ENCODE data around the gene SSR4.

DNA sequence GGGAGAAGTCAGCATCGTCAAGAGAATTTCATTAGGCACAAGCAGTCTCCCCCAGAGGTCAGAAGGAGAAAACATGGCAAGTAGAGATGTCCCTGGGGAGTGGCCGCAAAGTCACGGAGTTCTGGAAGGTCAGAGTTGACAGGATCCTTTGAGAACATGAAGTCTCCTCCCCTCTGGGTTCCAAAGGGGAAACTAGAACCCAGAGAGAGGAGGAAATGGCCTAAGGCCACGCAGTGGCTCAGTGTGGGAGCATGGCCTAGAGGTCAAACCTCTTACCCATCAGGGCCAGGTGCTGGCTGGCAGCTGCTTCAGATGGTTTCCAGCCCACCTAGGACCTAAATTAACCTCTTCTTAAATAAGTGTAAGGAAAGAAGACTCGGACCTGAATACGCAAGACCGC is 1.2 kb upstream of the SSR4 start:
- TF ChIP-seq, protein P1, sequence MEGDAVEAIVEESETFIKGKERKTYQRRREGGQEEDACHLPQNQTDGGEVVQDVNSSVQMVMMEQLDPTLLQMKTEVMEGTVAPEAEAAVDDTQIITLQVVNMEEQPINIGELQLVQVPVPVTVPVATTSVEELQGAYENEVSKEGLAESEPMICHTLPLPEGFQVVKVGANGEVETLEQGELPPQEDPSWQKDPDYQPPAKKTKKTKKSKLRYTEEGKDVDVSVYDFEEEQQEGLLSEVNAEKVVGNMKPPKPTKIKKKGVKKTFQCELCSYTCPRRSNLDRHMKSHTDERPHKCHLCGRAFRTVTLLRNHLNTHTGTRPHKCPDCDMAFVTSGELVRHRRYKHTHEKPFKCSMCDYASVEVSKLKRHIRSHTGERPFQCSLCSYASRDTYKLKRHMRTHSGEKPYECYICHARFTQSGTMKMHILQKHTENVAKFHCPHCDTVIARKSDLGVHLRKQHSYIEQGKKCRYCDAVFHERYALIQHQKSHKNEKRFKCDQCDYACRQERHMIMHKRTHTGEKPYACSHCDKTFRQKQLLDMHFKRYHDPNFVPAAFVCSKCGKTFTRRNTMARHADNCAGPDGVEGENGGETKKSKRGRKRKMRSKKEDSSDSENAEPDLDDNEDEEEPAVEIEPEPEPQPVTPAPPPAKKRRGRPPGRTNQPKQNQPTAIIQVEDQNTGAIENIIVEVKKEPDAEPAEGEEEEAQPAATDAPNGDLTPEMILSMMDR (IDR thresholded peaks at IDR 0.05): no peak
- no peak for TF ChIP-seq FOXJ3 (CRISPR knock-in tag; IDR thresholded peaks at IDR 0.05; ENCODE audit: borderline replicate concordance)
- TF ChIP-seq CREB1 (CRISPR knock-in tag; IDR thresholded peaks at IDR 0.05): no peak
- TF ChIP-seq, protein P2, sequence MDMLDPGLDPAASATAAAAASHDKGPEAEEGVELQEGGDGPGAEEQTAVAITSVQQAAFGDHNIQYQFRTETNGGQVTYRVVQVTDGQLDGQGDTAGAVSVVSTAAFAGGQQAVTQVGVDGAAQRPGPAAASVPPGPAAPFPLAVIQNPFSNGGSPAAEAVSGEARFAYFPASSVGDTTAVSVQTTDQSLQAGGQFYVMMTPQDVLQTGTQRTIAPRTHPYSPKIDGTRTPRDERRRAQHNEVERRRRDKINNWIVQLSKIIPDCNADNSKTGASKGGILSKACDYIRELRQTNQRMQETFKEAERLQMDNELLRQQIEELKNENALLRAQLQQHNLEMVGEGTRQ (CRISPR knock-in tag; IDR thresholded peaks at IDR 0.05): no peak
- TF ChIP-seq, protein P3, sequence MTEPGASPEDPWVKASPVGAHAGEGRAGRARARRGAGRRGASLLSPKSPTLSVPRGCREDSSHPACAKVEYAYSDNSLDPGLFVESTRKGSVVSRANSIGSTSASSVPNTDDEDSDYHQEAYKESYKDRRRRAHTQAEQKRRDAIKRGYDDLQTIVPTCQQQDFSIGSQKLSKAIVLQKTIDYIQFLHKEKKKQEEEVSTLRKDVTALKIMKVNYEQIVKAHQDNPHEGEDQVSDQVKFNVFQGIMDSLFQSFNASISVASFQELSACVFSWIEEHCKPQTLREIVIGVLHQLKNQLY (CRISPR knock-in tag; IDR thresholded peaks at IDR 0.05): no peak
- no peak for TF ChIP-seq IRF2 (CRISPR knock-in tag; IDR thresholded peaks at IDR 0.05; ENCODE audit: borderline replicate concordance, low read depth)

All from WTC11 (cell line).